SK-N-SH (cell line): Measurements from ENCODE around the gene PFKFB2. TPM values are rescaled to one million over a fixed set of nuclear protein-coding genes. Genes with fewer than 3 reads are reported as not detected.

Experiments used
- CTCF ChIA-PET: fragments of 300-600, 350-600 bp; formaldehyde crosslinking; extraction: SDS; loops from one replicate; lab custom pipeline; 2021; lab: Yijun Ruan, JAX
- POLR2A ChIA-PET: fragments of 350-600 bp; sonication (Branson Sonifier 250); formaldehyde crosslinking; extraction: SDS; loops from one replicate; lab custom pipeline; 2020; ENCODE audit warnings: antibody characterized with exemption, inconsistent platforms; lab: Yijun Ruan, JAX
- DNase-seq: peaks from one replicate; pipeline ENCODE4 v3.0.0; 2012
- H2AFZ ChIP-seq: fragments of 200-600 bp; sonication (generic); 2 replicates; pipeline ENCODE4 v1.8.1; 2016; ENCODE audit warnings: antibody characterized with exemption, mild to moderate bottlenecking, low read depth
- H3F3A ChIP-seq: fragments of 200-600 bp; sonication (generic); replicated peaks from 2 replicates; pipeline ENCODE3; 2016; ENCODE audit warnings: antibody characterized with exemption, mild to moderate bottlenecking; ENCODE audit not compliant: insufficient read depth
- H3K27ac ChIP-seq, 2 experiments: fragments of 200-500 bp in 1 of 2; fragments of 200-600 bp in 1 of 2; sonication (Bioruptor generic) in 1 of 2; sonication (generic), shearing (Covaris generic) in 1 of 2; 2 replicates each; pipeline versions ENCODE4 v1.5.1 to v1.6.1; 2014 to 2016; ENCODE audit warnings: low read depth in 2 of 2, inconsistent platforms in 1 of 2, low read length in 1 of 2, mild to moderate bottlenecking in 1 of 2, mixed read lengths in 1 of 2
- H3K27me3 ChIP-seq: fragments of 200-600 bp; sonication (generic), shearing (Covaris generic); 2 replicates; pipeline ENCODE4 v1.6.1; 2016; ENCODE audit warnings: mixed run types; ENCODE audit not compliant: insufficient read depth
- H3K36me3 ChIP-seq, 2 experiments: fragments of 200-500 bp in 1 of 2; fragments of 200-600 bp in 1 of 2; sonication (Bioruptor generic) in 1 of 2; sonication (generic) in 1 of 2; replicated peaks in 1 of 2; 2 replicates each; pipeline versions ENCODE3 to v1.5.1; 2014 to 2016; ENCODE audit warnings: low read length in 1 of 2, mild to moderate bottlenecking in 1 of 2; ENCODE audit not compliant: insufficient read depth in 2 of 2, control insufficient read depth in 1 of 2
- H3K4me1 ChIP-seq, 2 experiments: fragments of 200-500 bp in 1 of 2; fragments of 200-600 bp in 1 of 2; sonication (Bioruptor generic) in 1 of 2; sonication (generic), shearing (Covaris generic) in 1 of 2; 2 replicates each; pipeline versions ENCODE4 v1.5.1 to v1.6.1; 2014 to 2016; ENCODE audit warnings: low read depth in 1 of 2, low read length in 1 of 2, mixed run types in 1 of 2; ENCODE audit not compliant: insufficient read depth in 2 of 2, control insufficient read depth in 1 of 2
- H3K4me2 ChIP-seq: fragments of 200-600 bp; sonication (generic), shearing (Covaris generic); 2 replicates; pipeline ENCODE4 v1.6.1; 2017; ENCODE audit warnings: mixed run types
- H3K4me3 ChIP-seq, 2 experiments: fragments of 200-500 bp in 1 of 2; fragments of 200-600 bp in 1 of 2; sonication (Bioruptor generic) in 1 of 2; sonication (generic), shearing (Covaris generic) in 1 of 2; 2 replicates each; pipeline versions ENCODE4 v1.5.1 to v1.8.1; 2014 to 2016; ENCODE audit warnings: low read depth in 2 of 2, inconsistent platforms in 1 of 2, low read length in 1 of 2, mild to moderate bottlenecking in 1 of 2, mixed read lengths in 1 of 2, moderate library complexity in 1 of 2
- H3K79me2 ChIP-seq: fragments of 200-600 bp; sonication (generic); 2 replicates; pipeline ENCODE4 v1.8.1; 2017; ENCODE audit warnings: mild to moderate bottlenecking; ENCODE audit not compliant: insufficient read depth
- H3K9ac ChIP-seq: fragments of 200-600 bp; sonication (generic); 2 replicates; pipeline ENCODE4 v1.6.1; 2017; ENCODE audit warnings: mixed run types
- H3K9me2 ChIP-seq: fragments of 200-600 bp; sonication (generic); 2 replicates; pipeline ENCODE4 v1.6.1; 2017; ENCODE audit warnings: mixed run types
- H3K9me3 ChIP-seq: fragments of 200-600 bp; sonication (generic); 2 replicates; pipeline ENCODE4 v1.6.1; 2017; ENCODE audit warnings: mixed run types, mild to moderate bottlenecking, moderate library complexity
- H4K20me1 ChIP-seq: fragments of 200-600 bp; sonication (generic); 2 replicates; pipeline ENCODE4 v1.6.1; 2017; ENCODE audit warnings: mild to moderate bottlenecking, mixed run types; ENCODE audit not compliant: insufficient read depth
- CHD2 ChIP-seq: fragments of 150-350 bp; IDR thresholded peaks from 2 replicates; pipeline ENCODE4 v1.6.1; 2018; ENCODE audit warnings: low read length; ENCODE audit not compliant: partially characterized antibody
- EZH2phosphoT487 ChIP-seq: fragments of 200-600 bp; sonication (generic); IDR thresholded peaks from 2 replicates; pipeline ENCODE4 v1.6.1; 2017; ENCODE audit warnings: low read depth, mixed run types, mild to moderate bottlenecking, antibody characterized with exemption, moderate library complexity, borderline replicate concordance
- FOSL2 ChIP-seq: IDR thresholded peaks from 2 replicates; pipeline ENCODE4 v1.4.0; 2012; ENCODE audit warnings: low read depth, mild to moderate bottlenecking, moderate library complexity, borderline replicate concordance
- FOXJ3 ChIP-seq: sonication (generic); formaldehyde crosslinking; IDR thresholded peaks from 2 replicates; pipeline ENCODE4 v1.5.1; 2020; ENCODE audit warnings: mild to moderate bottlenecking, missing genetic modification reagents
- FOXM1 ChIP-seq: IDR thresholded peaks from 2 replicates; pipeline ENCODE4 v1.4.0; 2012; ENCODE audit warnings: low read depth, mild to moderate bottlenecking
- GATA2 ChIP-seq: sonication (generic); formaldehyde crosslinking; IDR thresholded peaks from 2 replicates; pipeline ENCODE4 v1.5.0; 2020; ENCODE audit warnings: mild to moderate bottlenecking, missing genetic modification reagents
- IRF3 ChIP-seq: fragments of 150-350 bp; IDR thresholded peaks from 2 replicates; pipeline ENCODE4 v1.6.1; 2016; ENCODE audit warnings: mild to moderate bottlenecking, low read depth, low read length
- JUND ChIP-seq: IDR thresholded peaks from 2 replicates; pipeline ENCODE4 v1.4.0; 2012
- MAX ChIP-seq: IDR thresholded peaks from 2 replicates; pipeline ENCODE4 v1.4.0; 2012; ENCODE audit warnings: low read depth
- MEF2A ChIP-seq: IDR thresholded peaks from 2 replicates; pipeline ENCODE4 v1.4.0; 2012; ENCODE audit warnings: low read depth, borderline replicate concordance
- POLR2AphosphoS5 ChIP-seq: IDR thresholded peaks from 2 replicates; pipeline ENCODE4 v1.6.1; 2012; ENCODE audit warnings: low read depth, low read length
- RCOR1 ChIP-seq: fragments of 150-350 bp; IDR thresholded peaks from 2 replicates; pipeline ENCODE4 v1.6.1; 2017; ENCODE audit warnings: antibody characterized with exemption, low read length
- REST ChIP-seq: IDR thresholded peaks from 2 replicates; pipeline ENCODE4 v1.6.1; 2012; ENCODE audit warnings: mild to moderate bottlenecking, low read depth, low read length, moderate library complexity
- SIN3A ChIP-seq: IDR thresholded peaks from 2 replicates; pipeline ENCODE4 v1.6.1; 2012; ENCODE audit warnings: low read depth, mild to moderate bottlenecking, low read length, moderate library complexity, borderline replicate concordance
- SMC3 ChIP-seq: IDR thresholded peaks from 2 replicates; pipeline ENCODE4 v1.6.1; 2012; ENCODE audit warnings: low read depth, low read length, improper control_type of control experiment
- TAF1 ChIP-seq: IDR thresholded peaks from 2 replicates; pipeline ENCODE4 v1.6.1; 2012; ENCODE audit warnings: low read depth, mild to moderate bottlenecking, low read length, moderate library complexity, borderline replicate concordance
- TEAD4 ChIP-seq: IDR thresholded peaks from 2 replicates; pipeline ENCODE4 v1.4.0; 2012; ENCODE audit warnings: mild to moderate bottlenecking, borderline replicate concordance; ENCODE audit not compliant: insufficient read depth
- USF1 ChIP-seq: IDR thresholded peaks from 2 replicates; pipeline ENCODE4 v1.4.0; 2012; ENCODE audit warnings: low read depth, borderline replicate concordance
- YY1 ChIP-seq: IDR thresholded peaks from 2 replicates; pipeline ENCODE4 v1.4.0; 2012; ENCODE audit warnings: low read depth, mild to moderate bottlenecking
- whole genome bisulfite sequencing: methylation state at CpG from one replicate; pipeline ENCODE4 v1.1.6; 2017; ENCODE audit warnings: low lambda C conversion rate; 5-methylcytosine and 5-hydroxymethylcytosine counted together
- polyA plus RNA-seq, 3 experiments: library from polyadenylated mRNA; depleted of rRNA; stranded (reverse); fragments of >200 nt; gene quantifications; 2 replicates each; pipeline ENCODE4 v1.2.3, GENCODE V29; 2012

Gene PFKFB2
- polyA plus RNA-seq, 1 of the 3 experiments (the other 2 are of a cell fraction), result 1.8 TPM

- ChIA-PET POLR2A (interaction anchor here (0.6 kb wide), 1 partner anchor 446 kb away, joined by 3 read pairs; no protein-coding TSS in a partner anchor), CTCF (interaction anchor here (4.4 kb wide), 1 partner anchor 408 kb away, joined by 18 read pairs; no protein-coding TSS in a partner anchor)
- Histone ChIP-seq H3K9me2 (no peaks in the 10 kb centered on the region), H3K4me1 (no peaks in the 10 kb centered on the region), H3K27me3 (peaks cover 44% of the 10 kb centered on the region; the same call in 1 of the 2 replicates), H3K4me3 (no peak overlapping the region), H3F3A (no peaks in the 10 kb centered on the region), H3K4me2 (no peak overlapping the region), H3K36me3 (no peaks in the 10 kb centered on the region)
- DNase-seq, result no peak
- TF ChIP-seq FOXJ3 (CRISPR knock-in tag) (no peak), GATA2 (no peak), FOXM1 (no peak), TAF1 (no peak), MEF2A (no peak), EZH2phosphoT487 (no peak), FOSL2 (no peak), USF1 (no peak), POLR2AphosphoS5 (no peak), SMC3 (no peak), SIN3A (no peak), MAX (no peak), YY1 (no peak), REST (no peak), JUND (no peak), TEAD4 (no peak), RCOR1 (no peak), IRF3 (no peak), CHD2 (no peak)
- TF ChIP-seq, all 33 proteins: peak for 0
- no peaks in the 10 kb centered on the region for H3K79me2 ChIP-seq
- no peaks in the 10 kb centered on the region for H4K20me1 ChIP-seq
- H2AFZ ChIP-seq, result no peak overlapping the region
- H3K9ac ChIP-seq, result no peak overlapping the region
- H3K9me3 ChIP-seq, result no peaks in the 10 kb centered on the region
- H3K27ac ChIP-seq, result no peak overlapping the region
- WGBS, result 16% methylated on average over 4 of the region's 4 CpGs
Observed at GRCh38 chr1:207091200-207091908, 38.3 kb downstream of the PFKFB2 start.
